ENCODE data around the gene GOLGA6L4.
"Not testable (repeated sequence)": the region's sequence is repeated elsewhere in the genome, so short reads cannot be mapped to it uniquely, and the experiment has no call there.

DNA sequence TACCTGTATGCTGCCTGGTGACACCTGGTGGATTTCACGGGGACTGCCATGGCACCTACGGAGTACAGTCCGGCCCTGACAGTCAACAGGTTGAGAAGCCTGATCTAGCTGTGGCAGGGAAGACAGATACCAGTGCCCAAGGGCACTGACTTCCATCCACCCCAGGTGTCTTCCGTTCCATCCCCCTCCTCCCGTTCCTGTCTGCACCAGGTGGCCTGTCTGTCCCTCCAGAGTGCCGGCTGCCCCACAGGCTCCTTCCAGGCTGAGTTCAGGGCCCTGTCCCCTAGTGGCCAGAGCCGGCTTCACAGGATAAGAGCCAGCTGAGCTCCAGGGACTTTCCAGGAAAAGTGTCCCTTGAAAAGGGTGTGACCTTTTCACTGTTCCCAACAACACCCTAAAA lies 10.9 kb downstream of the GOLGA6L4 start:
- TF ChIP-seq, protein P1, sequence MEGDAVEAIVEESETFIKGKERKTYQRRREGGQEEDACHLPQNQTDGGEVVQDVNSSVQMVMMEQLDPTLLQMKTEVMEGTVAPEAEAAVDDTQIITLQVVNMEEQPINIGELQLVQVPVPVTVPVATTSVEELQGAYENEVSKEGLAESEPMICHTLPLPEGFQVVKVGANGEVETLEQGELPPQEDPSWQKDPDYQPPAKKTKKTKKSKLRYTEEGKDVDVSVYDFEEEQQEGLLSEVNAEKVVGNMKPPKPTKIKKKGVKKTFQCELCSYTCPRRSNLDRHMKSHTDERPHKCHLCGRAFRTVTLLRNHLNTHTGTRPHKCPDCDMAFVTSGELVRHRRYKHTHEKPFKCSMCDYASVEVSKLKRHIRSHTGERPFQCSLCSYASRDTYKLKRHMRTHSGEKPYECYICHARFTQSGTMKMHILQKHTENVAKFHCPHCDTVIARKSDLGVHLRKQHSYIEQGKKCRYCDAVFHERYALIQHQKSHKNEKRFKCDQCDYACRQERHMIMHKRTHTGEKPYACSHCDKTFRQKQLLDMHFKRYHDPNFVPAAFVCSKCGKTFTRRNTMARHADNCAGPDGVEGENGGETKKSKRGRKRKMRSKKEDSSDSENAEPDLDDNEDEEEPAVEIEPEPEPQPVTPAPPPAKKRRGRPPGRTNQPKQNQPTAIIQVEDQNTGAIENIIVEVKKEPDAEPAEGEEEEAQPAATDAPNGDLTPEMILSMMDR (IDR thresholded peaks at IDR 0.05), result peak in 2 of 6 experiments; percentile 29 to 41
- TF ChIP-seq POLR2A (IDR thresholded peaks at IDR 0.05), result not testable (repeated sequence)

Data from thyroid gland (tissue), 4 donors.